Keratinocyte (primary cell): ENCODE measurements around the gene NKAP.

ENCODE experiments used
- EZH2 ChIP-seq: IDR thresholded peaks from one replicate; pipeline ENCODE4 v1.6.1; 2012; ENCODE audit warnings: inconsistent platforms, mild to moderate bottlenecking, low read length, moderate library complexity
- TF ChIP-seq, protein P1 (sequence below), 3 experiments: IDR thresholded peaks in 1 of 3; conservative IDR thresholded peaks in 1 of 3; optimal IDR thresholded peaks in 1 of 3; 2 replicates in 2 of 3; 3 replicates in 1 of 3; pipeline versions ENCODE3 to v1.5.1; 2011; ENCODE audit warnings: low read length in 3 of 3, mild to moderate bottlenecking in 3 of 3, moderate library complexity in 2 of 3, control low read depth in 1 of 3, inconsistent platforms in 1 of 3; ENCODE audit not compliant: insufficient read depth in 2 of 3; ENCODE audit errors: extremely low read depth in 1 of 3

DNA sequence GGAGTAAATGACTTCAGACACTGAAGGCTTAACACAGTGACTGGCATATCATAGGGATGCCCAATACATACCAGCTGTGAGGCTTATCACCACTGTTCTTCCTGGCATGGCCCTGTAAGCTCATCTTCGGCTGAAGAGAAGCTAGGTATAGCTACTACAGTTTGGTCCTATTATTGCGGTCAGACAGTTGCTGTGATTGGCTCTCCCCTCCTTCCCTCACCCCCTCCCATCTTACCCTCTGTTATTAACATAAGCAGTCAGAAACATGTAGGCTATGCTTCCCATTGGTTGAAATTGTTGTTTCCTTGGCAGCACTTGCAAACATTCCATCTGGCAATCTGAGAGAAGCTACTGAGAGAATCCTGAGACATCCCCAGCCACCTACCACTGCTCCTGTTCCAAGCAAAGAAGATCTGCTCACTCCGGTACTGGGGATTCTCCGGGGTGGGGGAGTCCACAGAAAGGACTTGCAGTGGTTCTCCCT, 47.7 kb downstream of the NKAP start, which contains the start of gene AKAP14:
- TF ChIP-seq, protein P1, sequence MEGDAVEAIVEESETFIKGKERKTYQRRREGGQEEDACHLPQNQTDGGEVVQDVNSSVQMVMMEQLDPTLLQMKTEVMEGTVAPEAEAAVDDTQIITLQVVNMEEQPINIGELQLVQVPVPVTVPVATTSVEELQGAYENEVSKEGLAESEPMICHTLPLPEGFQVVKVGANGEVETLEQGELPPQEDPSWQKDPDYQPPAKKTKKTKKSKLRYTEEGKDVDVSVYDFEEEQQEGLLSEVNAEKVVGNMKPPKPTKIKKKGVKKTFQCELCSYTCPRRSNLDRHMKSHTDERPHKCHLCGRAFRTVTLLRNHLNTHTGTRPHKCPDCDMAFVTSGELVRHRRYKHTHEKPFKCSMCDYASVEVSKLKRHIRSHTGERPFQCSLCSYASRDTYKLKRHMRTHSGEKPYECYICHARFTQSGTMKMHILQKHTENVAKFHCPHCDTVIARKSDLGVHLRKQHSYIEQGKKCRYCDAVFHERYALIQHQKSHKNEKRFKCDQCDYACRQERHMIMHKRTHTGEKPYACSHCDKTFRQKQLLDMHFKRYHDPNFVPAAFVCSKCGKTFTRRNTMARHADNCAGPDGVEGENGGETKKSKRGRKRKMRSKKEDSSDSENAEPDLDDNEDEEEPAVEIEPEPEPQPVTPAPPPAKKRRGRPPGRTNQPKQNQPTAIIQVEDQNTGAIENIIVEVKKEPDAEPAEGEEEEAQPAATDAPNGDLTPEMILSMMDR (optimal IDR thresholded peaks at IDR 0.05 in 1 of 3, IDR thresholded peaks at IDR 0.05 in 1 of 3, conservative IDR thresholded peaks at IDR 0.05 in 1 of 3; ENCODE audit: extremely low read depth in 1 of 3, insufficient read depth in 2 of 3, low read length in 3 of 3), result no peak
- no peak for TF ChIP-seq EZH2
